Endothelial cell of umbilical vein (primary cell): Measurements from ENCODE around the gene EIF1B. TPM values are rescaled to one million over a fixed set of nuclear protein-coding genes. Genes with fewer than 3 reads are reported as not detected.

Experiments used
- BruUV-seq: library from RNA; stranded (reverse); fragments of 400-500 nt; replicated peaks from 2 replicates; lab custom pipeline; 2021; lab: Mats Ljungman, UMichigan
- CTCF ChIA-PET: fragments of 300-600, 350-600 bp; sonication (Branson Sonifier 250); formaldehyde crosslinking; loops from one replicate; lab custom pipeline; 2021; ENCODE audit warnings: antibody characterized with exemption, inconsistent platforms; lab: Charles Lee
- POLR2A ChIA-PET: fragments of 300-600, 350-600 bp; sonication (Branson Sonifier 250); formaldehyde crosslinking; loops from one replicate; lab custom pipeline; 2021; ENCODE audit warnings: antibody characterized with exemption, inconsistent platforms; lab: Charles Lee
- DNase-seq: peaks from one replicate; pipeline ENCODE4 v3.0.0-alpha.2; 2011; ENCODE audit warnings: low read depth, low spot score
- FAIRE-seq: peaks from 2 replicates; lab custom pipeline; 2011; peaks lifted over from hg19 to GRCh38; lab: Jason Lieb, UNC
- H2AFZ ChIP-seq: 2 replicates; pipeline ENCODE4 v1.6.0; 2012; ENCODE audit warnings: low read depth, low read length, control low read depth, inconsistent platforms
- H3K27ac ChIP-seq: 2 replicates; pipeline ENCODE4 v1.5.1; 2011; ENCODE audit warnings: low read depth, mild to moderate bottlenecking, control low read depth, low read length, moderate library complexity; ENCODE audit not compliant: insufficient read depth
- H3K27me3 ChIP-seq, 2 experiments: 2 replicates each; pipeline versions ENCODE4 v1.6.0 to v1.6.1; 2011; ENCODE audit warnings: low read length in 2 of 2, mixed read lengths in 1 of 2; ENCODE audit not compliant: control insufficient read depth in 2 of 2, insufficient read depth in 2 of 2
- H3K36me3 ChIP-seq, 2 experiments: 2 replicates in 1 of 2; 3 replicates in 1 of 2; pipeline ENCODE4 v1.5.1; 2011; ENCODE audit warnings: low read length in 2 of 2, mild to moderate bottlenecking in 1 of 2, moderate library complexity in 1 of 2; ENCODE audit not compliant: control insufficient read depth in 2 of 2, insufficient read depth in 2 of 2; ENCODE audit errors: extremely low read depth in 1 of 2
- H3K4me1 ChIP-seq: 3 replicates; pipeline ENCODE4 v1.5.1; 2011; ENCODE audit warnings: mild to moderate bottlenecking, low read length; ENCODE audit not compliant: control insufficient read depth, insufficient read depth; ENCODE audit errors: extremely low read depth
- H3K4me2 ChIP-seq: 2 replicates; pipeline ENCODE4 v1.6.1; 2011; ENCODE audit warnings: low read length, control low read depth, mixed read lengths; ENCODE audit not compliant: insufficient read depth
- H3K4me3 ChIP-seq, 3 experiments: fragments of 200-600 bp in 1 of 3; sonication (generic), shearing (Covaris generic) in 1 of 3; replicated peaks in 1 of 3; 2 replicates each; pipeline ENCODE4 v1.5.1; 2011 to 2016; ENCODE audit warnings: control low read depth in 3 of 3, low read length in 3 of 3, mild to moderate bottlenecking in 2 of 3, inconsistent platforms in 1 of 3, low read depth in 1 of 3, moderate library complexity in 1 of 3; ENCODE audit not compliant: insufficient read depth in 1 of 3
- H3K79me2 ChIP-seq: 2 replicates; pipeline ENCODE4 v1.6.0; 2012; ENCODE audit warnings: low read length, inconsistent platforms; ENCODE audit not compliant: control insufficient read depth, insufficient read depth
- H3K9ac ChIP-seq: replicated peaks from 2 replicates; pipeline ENCODE3; 2011; ENCODE audit warnings: low read length, control low read depth; ENCODE audit not compliant: insufficient read depth; ENCODE audit errors: extremely low read depth
- H3K9me1 ChIP-seq: replicated peaks from 3 replicates; pipeline ENCODE4 v1.6.0; 2011; ENCODE audit warnings: mild to moderate bottlenecking, low read length; ENCODE audit not compliant: control insufficient read depth, insufficient read depth; ENCODE audit errors: extremely low read depth
- H3K9me3 ChIP-seq: replicated peaks from 2 replicates; pipeline ENCODE4 v1.5.1; 2012; ENCODE audit warnings: low read length, inconsistent platforms; ENCODE audit not compliant: control insufficient read depth, insufficient read depth
- H4K20me1 ChIP-seq: replicated peaks from 2 replicates; pipeline ENCODE3; 2011; ENCODE audit warnings: mild to moderate bottlenecking, low read length; ENCODE audit not compliant: control insufficient read depth, insufficient read depth; ENCODE audit errors: extremely low read depth
- EZH2 ChIP-seq: IDR thresholded peaks from 2 replicates; pipeline ENCODE4 v1.6.1; 2012; ENCODE audit warnings: borderline replicate concordance, low read depth, mild to moderate bottlenecking, moderate library complexity, low read length, inconsistent platforms; ENCODE audit not compliant: severe bottlenecking
- FOS ChIP-seq: IDR thresholded peaks from 2 replicates; pipeline ENCODE4 v1.6.1; 2011; ENCODE audit warnings: mild to moderate bottlenecking, low read length, moderate library complexity, borderline replicate concordance; ENCODE audit not compliant: insufficient read depth
- GATA2 ChIP-seq: IDR thresholded peaks from 2 replicates; pipeline ENCODE4 v1.7.0; 2011; ENCODE audit warnings: low read depth, mild to moderate bottlenecking, moderate library complexity, mixed read lengths, low read length; ENCODE audit not compliant: insufficient read length, insufficient read depth
- JUN ChIP-seq: IDR thresholded peaks from 2 replicates; pipeline ENCODE4 v1.6.1; 2011; ENCODE audit warnings: borderline replicate concordance, low read depth; ENCODE audit not compliant: insufficient read length, insufficient read depth
- MAX ChIP-seq: IDR thresholded peaks from 2 replicates; pipeline ENCODE4 v1.6.1; 2011; ENCODE audit not compliant: insufficient read depth, insufficient read length
- MYC ChIP-seq: IDR thresholded peaks from one replicate; pipeline ENCODE4 v1.6.1; 2011; ENCODE audit warnings: mild to moderate bottlenecking, low read depth, low read length
- POLR2A ChIP-seq: IDR thresholded peaks from 2 replicates; pipeline ENCODE4 v1.6.1; 2012; ENCODE audit warnings: low read depth, mild to moderate bottlenecking, control low read depth, low read length
- POLR2AphosphoS5 ChIP-seq: IDR thresholded peaks from 2 replicates; pipeline ENCODE4 v1.6.1; 2012; ENCODE audit warnings: low read depth, mild to moderate bottlenecking, control low read depth, low read length, moderate library complexity; ENCODE audit not compliant: insufficient read depth
- dilution Hi-C: fragments of 300-500 bp; cut with MboI; formaldehyde crosslinking; loops from one replicate; pipeline ENCODE4 v1.15.0; 2019; ENCODE audit warnings: low sequenced_read_pairs; ENCODE audit not compliant: extremely low pct_ligation_motif_present
- intact Hi-C: fragments of 100-400 bp; cut with micrococcal nuclease; formaldehyde crosslinking; loops from one replicate; pipeline ENCODE4 v1.10.0; 2022
- polyA plus RNA-seq, 4 experiments: library from polyadenylated mRNA; depleted of rRNA in 3 of 4; stranded (reverse) in 3 of 4; unstranded in 1 of 4; fragments of >200 nt; gene quantifications; 2 replicates each; pipeline versions ENCODE4 v1.2.1 to v1.2.3, GENCODE V29; 2011 to 2012; ENCODE audit warnings: missing spikeins in 1 of 4
- total RNA-seq: library from RNA; stranded (reverse); gene quantifications from 2 replicates; pipeline ENCODE4 v1.2.3, GENCODE V29; 2021
- TF ChIP-seq, protein P1 (sequence below), 2 donors: IDR thresholded peaks; 1 replicate in 1 of 2; 2 replicates in 1 of 2; pipeline ENCODE4 v1.5.1; 2011; ENCODE audit warnings: low read length in 2 of 2, mild to moderate bottlenecking in 2 of 2, moderate library complexity in 2 of 2, control low read depth in 1 of 2, inconsistent platforms in 1 of 2, low read depth in 1 of 2; ENCODE audit not compliant: insufficient read depth in 1 of 2; ENCODE audit errors: extremely low read depth in 1 of 2

EIF1B gene
- total and polyA plus RNA-seq, 2 donors (not counting 3 experiments of a cell fraction or from before 2014, with no cell fraction given): 17.8 to 46.0 TPM

DNA sequence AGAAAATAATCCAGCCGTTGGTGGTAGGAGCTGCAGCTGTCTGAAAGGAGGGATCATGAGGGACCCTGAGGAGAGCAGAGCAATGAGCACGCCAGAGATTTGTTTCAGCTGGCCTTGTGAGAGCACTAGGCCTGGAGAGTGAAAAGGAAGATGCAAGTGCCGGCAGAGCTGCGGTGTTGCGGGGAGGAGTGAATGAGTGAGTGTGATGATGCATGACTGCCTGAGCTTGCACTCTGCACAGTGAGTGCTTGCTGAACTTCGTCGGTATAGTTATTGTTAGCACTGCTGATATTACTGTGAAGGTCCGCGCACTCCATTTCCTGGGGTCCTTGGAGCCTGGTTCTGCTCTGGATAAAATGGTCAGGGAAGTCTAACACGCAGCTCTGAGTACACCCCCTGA lies 23.2 kb downstream of the EIF1B start:
- no peak for TF ChIP-seq JUN
- TF ChIP-seq, protein P1, sequence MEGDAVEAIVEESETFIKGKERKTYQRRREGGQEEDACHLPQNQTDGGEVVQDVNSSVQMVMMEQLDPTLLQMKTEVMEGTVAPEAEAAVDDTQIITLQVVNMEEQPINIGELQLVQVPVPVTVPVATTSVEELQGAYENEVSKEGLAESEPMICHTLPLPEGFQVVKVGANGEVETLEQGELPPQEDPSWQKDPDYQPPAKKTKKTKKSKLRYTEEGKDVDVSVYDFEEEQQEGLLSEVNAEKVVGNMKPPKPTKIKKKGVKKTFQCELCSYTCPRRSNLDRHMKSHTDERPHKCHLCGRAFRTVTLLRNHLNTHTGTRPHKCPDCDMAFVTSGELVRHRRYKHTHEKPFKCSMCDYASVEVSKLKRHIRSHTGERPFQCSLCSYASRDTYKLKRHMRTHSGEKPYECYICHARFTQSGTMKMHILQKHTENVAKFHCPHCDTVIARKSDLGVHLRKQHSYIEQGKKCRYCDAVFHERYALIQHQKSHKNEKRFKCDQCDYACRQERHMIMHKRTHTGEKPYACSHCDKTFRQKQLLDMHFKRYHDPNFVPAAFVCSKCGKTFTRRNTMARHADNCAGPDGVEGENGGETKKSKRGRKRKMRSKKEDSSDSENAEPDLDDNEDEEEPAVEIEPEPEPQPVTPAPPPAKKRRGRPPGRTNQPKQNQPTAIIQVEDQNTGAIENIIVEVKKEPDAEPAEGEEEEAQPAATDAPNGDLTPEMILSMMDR (IDR thresholded peaks at IDR 0.05; ENCODE audit: extremely low read depth in 1 of 2, insufficient read depth in 1 of 2, low read depth in 1 of 2, low read length in 2 of 2): no peak
- no peak for TF ChIP-seq MYC
- TF ChIP-seq GATA2: no peak
- no peak for TF ChIP-seq FOS
- TF ChIP-seq POLR2A: no peak
- TF ChIP-seq MAX: no peak
- TF ChIP-seq EZH2: no peak
- no peak for TF ChIP-seq POLR2AphosphoS5
- Histone ChIP-seq H3K27ac (no peak overlapping the region), H3K36me3 (no peaks in the 10 kb centered on the region), H3K9me3 (no peaks in the 10 kb centered on the region), H3K9me1 (no peaks in the 10 kb centered on the region), H3K4me2 (no peak overlapping the region), H3K27me3 (peaks cover 0 to 6% of the 10 kb centered on the region in 2 experiments), H3K79me2 (no peaks in the 10 kb centered on the region), H3K4me1 (no peaks in the 10 kb centered on the region), H3K4me3 (no peak overlapping the region), H4K20me1 (no peaks in the 10 kb centered on the region), H3K9ac (no peak overlapping the region), H2AFZ (no peak overlapping the region)
- dilution Hi-C loops: no loop called here
- no TSS peak for BruUV-seq
- ChIA-PET CTCF (interaction anchor here (1.8 kb wide), 1 partner anchor 248 kb away, joined by 5 read pairs; no protein-coding TSS in a partner anchor), POLR2A (no interaction called here)
- FAIRE-seq: no peak
- intact Hi-C loops: no loop called here
- DNase-seq: no peak
